ENCODE measurements around the gene PCBP3. TPM values are rescaled to one million over a fixed set of nuclear protein-coding genes. Genes with fewer than 3 reads are reported as not detected.

The PCBP3 gene
- total RNA-seq, 1 experiment from 2014 or later: not detected

- DNase-seq (ENCODE audit: low spot score): no peak
These were observed 347.4 kb downstream of the PCBP3 start for GRCh38 chr21:45990741-45991605.

- DNase-seq (ENCODE audit: low spot score): no peak
These were observed 348.2 kb downstream of the PCBP3 start for GRCh38 chr21:45991606-45992300.

Other genes with a start within 250 kb of the PCBP3 start
- 27.7 and 32.2 TPM in 2 replicates for gene COL18A1, start 238.6 kb upstream of the PCBP3 start, total RNA-seq (2014; rRNA removed; shearing (Covaris generic))
- 56.7 and 67.4 TPM in 2 replicates for gene SLC19A1, start 101.3 kb upstream of the PCBP3 start, total RNA-seq (2014; rRNA removed; shearing (Covaris generic))